HepG2 (cell line): ENCODE results near the gene SPG7. TPM values are rescaled to one million over a fixed set of nuclear protein-coding genes. Genes with fewer than 3 reads are reported as not detected.

ENCODE experiments used
- DMAP1 ChIP-seq: IDR thresholded peaks from 2 replicates; pipeline ENCODE4 v1.6.1; 2016
- HIC2 ChIP-seq: sonication (generic); formaldehyde crosslinking; IDR thresholded peaks from 2 replicates; pipeline ENCODE4 v1.9.0; 2022; ENCODE audit warnings: low read depth, missing genetic modification reagents
- IRF2 ChIP-seq: IDR thresholded peaks from 2 replicates; pipeline ENCODE4 v1.6.1; 2018; ENCODE audit warnings: missing genetic modification reagents, missing compliant biosample characterization
- JUND ChIP-seq: sonication (generic); formaldehyde crosslinking; IDR thresholded peaks from 2 replicates; pipeline ENCODE4 v1.8.0; 2022; ENCODE audit warnings: mild to moderate bottlenecking, missing genetic modification reagents
- KAT7 ChIP-seq: IDR thresholded peaks from 2 replicates; pipeline ENCODE4 v1.6.1; 2018; ENCODE audit warnings: borderline replicate concordance, missing compliant biosample characterization
- KDM5B ChIP-seq: sonication (generic); formaldehyde crosslinking; IDR thresholded peaks from 2 replicates; pipeline ENCODE4 v1.4.0; 2020; ENCODE audit warnings: missing genetic modification reagents, mild to moderate bottlenecking, borderline replicate concordance
- KDM6A ChIP-seq: IDR thresholded peaks from 2 replicates; pipeline ENCODE4 v1.6.1; 2016; ENCODE audit warnings: low read depth
- KMT2B ChIP-seq: IDR thresholded peaks from 2 replicates; pipeline ENCODE4 v1.6.1; 2016; ENCODE audit warnings: missing genetic modification reagents, missing compliant biosample characterization
- RCOR2 ChIP-seq: IDR thresholded peaks from 2 replicates; pipeline ENCODE4 v1.6.1; 2016; ENCODE audit warnings: missing biosample characterization, missing genetic modification reagents
- RFXAP ChIP-seq: sonication (generic); formaldehyde crosslinking; IDR thresholded peaks from 2 replicates; pipeline ENCODE4 v1.4.0; 2020; ENCODE audit warnings: missing genetic modification reagents, borderline replicate concordance
- SAP130 ChIP-seq: IDR thresholded peaks from 2 replicates; pipeline ENCODE4 v1.6.1; 2016; ENCODE audit warnings: low read depth
- ZBTB38 ChIP-seq: sonication (generic); formaldehyde crosslinking; IDR thresholded peaks from 2 replicates; pipeline ENCODE4 v1.5.1; 2020; ENCODE audit warnings: mild to moderate bottlenecking, missing genetic modification reagents
- ZFAT ChIP-seq: sonication (generic); formaldehyde crosslinking; conservative IDR thresholded peaks from 2 replicates; pipeline ENCODE4 v1.8.1; 2023; ENCODE audit warnings: missing genetic modification reagents, inconsistent platforms
- ZNF230 ChIP-seq: sonication (generic); formaldehyde crosslinking; IDR thresholded peaks from 2 replicates; pipeline ENCODE4 v1.4.0; 2020; ENCODE audit warnings: mild to moderate bottlenecking, missing genetic modification reagents
- ZNF253 ChIP-seq: sonication (generic); formaldehyde crosslinking; IDR thresholded peaks from 2 replicates; pipeline ENCODE4 v1.8.0; 2022; ENCODE audit warnings: mild to moderate bottlenecking, missing genetic modification reagents, borderline replicate concordance
- ZNF296 ChIP-seq: sonication (generic); formaldehyde crosslinking; conservative IDR thresholded peaks from 2 replicates; pipeline ENCODE4 v1.5.0; 2020; ENCODE audit warnings: mild to moderate bottlenecking, missing genetic modification reagents
- ZNF430 ChIP-seq: sonication (generic); formaldehyde crosslinking; IDR thresholded peaks from 2 replicates; pipeline ENCODE4 v1.9.0; 2021; ENCODE audit warnings: mild to moderate bottlenecking, missing genetic modification reagents
- ZNF501 ChIP-seq: sonication (generic); formaldehyde crosslinking; IDR thresholded peaks from 2 replicates; pipeline ENCODE4 v1.5.1; 2020; ENCODE audit warnings: mild to moderate bottlenecking, moderate library complexity, missing genetic modification reagents
- ZNF546 ChIP-seq: sonication (generic); formaldehyde crosslinking; conservative IDR thresholded peaks from 2 replicates; pipeline ENCODE4 v1.8.1; 2023; ENCODE audit warnings: mild to moderate bottlenecking, missing genetic modification reagents
- ZNF788 ChIP-seq: sonication (generic); formaldehyde crosslinking; IDR thresholded peaks from 2 replicates; pipeline ENCODE4 v1.5.0; 2020; ENCODE audit warnings: mild to moderate bottlenecking, missing genetic modification reagents, borderline replicate concordance
- polyA plus RNA-seq, 8 experiments: library from polyadenylated mRNA; depleted of rRNA in 3 of 8; stranded (reverse) in 7 of 8; unstranded in 1 of 8; fragments of >200 nt; fragmentation: Illumina TruSeq in 4 of 8; extraction: Trizol in 4 of 8; gene quantifications; 2 replicates each; pipeline versions ENCODE4 v1.2.1 to v1.2.3, GENCODE V29; 2011 to 2016; ENCODE audit warnings: low read depth in 4 of 8, missing spikeins in 1 of 8, mixed read lengths in 1 of 8; ENCODE audit not compliant: insufficient read depth in 1 of 8
- total RNA-seq, 5 experiments: library from RNA; depleted of rRNA; stranded (reverse); fragments of >200 nt; fragmentation: Illumina TruSeq; extraction: Trizol; gene quantifications; 2 replicates each; pipeline ENCODE4 v1.2.3, GENCODE V29; 2016; ENCODE audit warnings: low read depth in 1 of 5
- TF ChIP-seq, protein P1 (sequence below): sonication (generic); formaldehyde crosslinking; IDR thresholded peaks from 2 replicates; pipeline ENCODE4 v1.4.0; 2020; ENCODE audit warnings: mild to moderate bottlenecking, missing genetic modification reagents

Gene SPG7
- total and polyA plus RNA-seq, 2 of the 13 experiments (the other 11 are each of a cell fraction or from before 2014, with no cell fraction given) = 66.0 to 136 TPM

DNA sequence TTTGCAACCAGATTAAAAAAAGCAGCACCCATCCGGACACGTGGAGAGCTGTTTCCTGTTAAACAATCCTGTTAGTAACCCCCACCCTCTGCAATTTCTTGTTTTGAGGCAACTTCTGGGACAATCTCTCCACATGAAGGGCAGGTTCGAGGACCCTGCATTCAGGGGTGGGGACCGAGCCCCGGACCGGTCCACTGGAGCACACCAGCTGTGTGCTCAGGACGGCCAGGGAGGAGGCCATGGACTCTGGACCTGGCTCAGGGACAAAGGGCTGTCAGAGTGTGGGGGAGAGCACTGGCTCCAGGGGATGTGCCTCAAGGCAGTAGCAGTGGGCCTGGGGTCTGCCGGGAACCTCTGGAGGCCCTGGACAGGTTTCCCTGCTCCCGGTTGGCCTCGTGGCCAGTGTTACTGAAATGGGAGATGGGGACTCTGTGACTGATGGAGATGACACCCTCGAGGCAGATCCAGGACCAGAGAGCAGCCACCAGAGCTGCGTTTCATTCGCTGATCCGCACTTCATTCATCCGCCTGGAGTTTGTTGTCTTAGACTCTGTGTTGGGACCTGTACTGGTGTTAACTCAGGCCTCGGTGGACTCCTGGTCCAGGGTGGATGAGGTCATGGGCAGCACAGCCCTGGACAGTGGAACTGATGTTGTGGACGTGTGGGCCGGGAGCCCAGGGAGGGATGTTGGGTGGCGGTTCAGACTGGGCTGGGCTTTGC is 64.4 kb downstream of the SPG7 start (continued):
- TF ChIP-seq KDM6A (CRISPR knock-in tag) (peak; percentile 84), DMAP1 (CRISPR knock-in tag) (peak; percentile 92), HIC2 (CRISPR knock-in tag) (peak; percentile 44; the same call in 1 of the 2 replicates), RCOR2 (CRISPR knock-in tag) (peak; percentile 65; the same call in 1 of the 2 replicates), IRF2 (CRISPR knock-in tag) (peak; percentile 65), ZNF230 (peak; percentile 77; the same call in 1 of the 2 replicates), ZNF501 (peak; percentile 68; the same call in 1 of the 2 replicates), ZNF788 (peak; percentile 82; the same call in 1 of the 2 replicates), KAT7 (CRISPR knock-in tag) (0 out of 2 replicates have a peak, but pooled peaks have one; percentile 24), ZFAT (CRISPR knock-in tag) (no peak), SAP130 (peak; percentile 86), RFXAP (CRISPR knock-in tag) (no peak), JUND (CRISPR knock-in tag) (0 out of 2 replicates have a peak, but pooled peaks have one; percentile 5), ZNF296 (peak; percentile 98), ZNF546 (CRISPR knock-in tag) (peak; percentile 70; the same call in 1 of the 2 replicates), ZNF430 (CRISPR knock-in tag) (peak; percentile 61; the same call in 1 of the 2 replicates), ZNF253 (no peak), KDM5B (CRISPR knock-in tag) (peak; percentile 68; the same call in 1 of the 2 replicates), ZBTB38 (CRISPR knock-in tag) (peak; percentile 56; the same call in 1 of the 2 replicates), KMT2B (peak; percentile 44; the same call in 1 of the 2 replicates)
- TF ChIP-seq, protein P1, sequence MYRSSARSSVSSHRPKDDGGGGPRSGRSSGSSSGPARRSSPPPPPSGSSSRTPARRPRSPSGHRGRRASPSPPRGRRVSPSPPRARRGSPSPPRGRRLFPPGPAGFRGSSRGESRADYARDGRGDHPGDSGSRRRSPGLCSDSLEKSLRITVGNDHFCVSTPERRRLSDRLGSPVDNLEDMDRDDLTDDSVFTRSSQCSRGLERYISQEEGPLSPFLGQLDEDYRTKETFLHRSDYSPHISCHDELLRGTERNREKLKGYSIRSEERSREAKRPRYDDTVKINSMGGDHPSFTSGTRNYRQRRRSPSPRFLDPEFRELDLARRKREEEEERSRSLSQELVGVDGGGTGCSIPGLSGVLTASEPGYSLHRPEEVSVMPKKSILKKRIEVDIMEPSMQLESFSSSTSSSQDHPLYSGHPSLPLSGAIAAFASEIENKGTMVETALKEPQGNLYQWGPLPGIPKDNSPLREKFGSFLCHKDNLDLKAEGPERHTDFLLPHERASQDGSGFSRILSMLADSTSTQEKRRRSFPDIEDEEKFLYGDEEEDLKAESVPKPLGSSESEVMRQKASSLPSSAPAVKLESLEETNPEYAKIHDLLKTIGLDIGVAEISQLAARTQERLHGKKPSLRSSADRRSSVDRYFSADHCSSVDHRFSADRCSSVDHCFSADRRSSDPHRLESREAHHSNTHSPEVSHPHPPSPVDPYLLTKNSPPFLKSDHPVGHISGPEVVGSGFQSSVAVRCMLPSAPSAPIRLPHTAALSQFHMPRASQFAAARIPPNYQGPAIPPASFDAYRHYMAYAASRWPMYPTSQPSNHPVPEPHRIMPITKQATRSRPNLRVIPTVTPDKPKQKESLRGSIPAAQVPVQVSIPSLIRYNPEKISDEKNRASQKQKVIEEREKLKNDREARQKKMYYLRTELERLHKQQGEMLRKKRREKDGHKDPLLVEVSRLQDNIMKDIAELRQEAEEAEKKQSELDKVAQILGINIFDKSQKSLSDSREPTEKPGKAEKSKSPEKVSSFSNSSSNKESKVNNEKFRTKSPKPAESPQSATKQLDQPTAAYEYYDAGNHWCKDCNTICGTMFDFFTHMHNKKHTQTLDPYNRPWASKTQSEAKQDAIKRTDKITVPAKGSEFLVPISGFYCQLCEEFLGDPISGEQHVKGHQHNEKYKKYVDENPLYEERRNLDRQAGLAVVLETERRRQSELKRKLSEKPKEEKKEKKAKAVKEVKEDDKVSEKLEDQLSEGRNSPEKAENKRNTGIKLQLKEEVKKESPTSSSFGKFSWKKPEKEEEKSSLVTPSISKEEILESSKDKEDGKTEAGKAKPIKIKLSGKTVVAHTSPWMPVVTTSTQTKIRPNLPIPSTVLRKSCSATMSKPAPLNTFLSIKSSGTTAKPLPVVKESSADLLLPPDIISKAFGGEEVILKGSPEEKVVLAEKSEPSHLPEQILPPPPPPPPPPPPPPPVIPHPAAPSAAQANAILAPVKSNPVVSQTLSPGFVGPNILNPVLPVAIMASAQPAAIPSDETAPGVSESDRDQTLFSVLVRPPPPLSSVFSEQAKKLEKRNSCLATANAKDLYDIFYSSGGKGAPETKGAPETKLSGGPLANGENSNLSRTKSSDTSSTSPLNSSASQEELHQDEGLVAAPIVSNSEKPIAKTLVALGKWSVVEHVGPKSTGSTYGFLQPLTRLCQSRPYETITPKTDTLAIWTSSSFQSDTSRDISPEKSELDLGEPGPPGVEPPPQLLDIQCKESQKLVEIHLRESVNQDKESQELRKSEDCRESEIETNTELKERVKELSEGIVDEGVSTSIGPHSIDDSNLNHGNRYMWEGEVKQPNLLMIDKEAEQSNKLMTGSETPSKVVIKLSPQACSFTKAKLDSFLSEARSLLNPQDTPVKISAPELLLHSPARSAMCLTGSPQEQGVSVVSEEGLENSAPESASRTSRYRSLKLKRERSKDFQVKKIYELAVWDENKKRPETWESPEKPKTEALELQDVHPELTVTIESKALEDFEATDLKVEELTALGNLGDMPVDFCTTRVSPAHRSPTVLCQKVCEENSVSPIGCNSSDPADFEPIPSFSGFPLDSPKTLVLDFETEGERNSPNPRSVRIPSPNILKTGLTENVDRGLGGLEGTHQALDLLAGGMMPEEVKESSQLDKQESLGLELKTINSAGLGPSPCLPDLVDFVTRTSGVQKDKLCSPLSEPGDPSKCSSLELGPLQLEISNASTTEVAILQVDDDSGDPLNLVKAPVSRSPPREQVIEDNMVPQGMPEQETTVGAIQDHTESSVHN (CRISPR knock-in tag) = 0 out of 2 replicates have a peak, but pooled peaks have one; percentile 51
